HepG2 (cell line): ENCODE data around the gene C18orf63. TPM values are rescaled to one million over a fixed set of nuclear protein-coding genes. Genes with fewer than 3 reads are reported as not detected.

ENCODE experiments used
- AGO2 ChIP-seq: fragments of 200-400 bp; formaldehyde crosslinking; optimal IDR thresholded peaks from 2 replicates; pipeline ENCODE3; 2017; ENCODE audit warnings: mild to moderate bottlenecking, low read depth, low read length, moderate library complexity
- ARID4A ChIP-seq: sonication (generic); formaldehyde crosslinking; IDR thresholded peaks from 2 replicates; pipeline ENCODE4 v1.5.0; 2020; ENCODE audit warnings: mild to moderate bottlenecking, missing genetic modification reagents, borderline replicate concordance
- CEBPZ ChIP-seq: IDR thresholded peaks from 2 replicates; pipeline ENCODE4 v1.6.1; 2012; ENCODE audit warnings: low read length, improper control_type of control experiment
- EED ChIP-seq: sonication (generic); formaldehyde crosslinking; IDR thresholded peaks from 2 replicates; pipeline ENCODE4 v1.5.0; 2020; ENCODE audit warnings: mild to moderate bottlenecking, missing genetic modification reagents
- EP300 ChIP-seq, 3 experiments: sonication (generic) in 1 of 3; formaldehyde crosslinking in 1 of 3; IDR thresholded peaks; 2 replicates each; pipeline versions ENCODE4 v1.5.1 to v1.6.1; 2011 to 2020; ENCODE audit warnings: low read depth in 2 of 3, low read length in 2 of 3, borderline replicate concordance in 1 of 3, improper control_type of control experiment in 1 of 3, mild to moderate bottlenecking in 1 of 3, missing genetic modification reagents in 1 of 3, moderate library complexity in 1 of 3
- FOXA3 ChIP-seq: IDR thresholded peaks from 2 replicates; pipeline ENCODE4 v1.6.1; 2016; ENCODE audit warnings: missing genetic modification reagents, missing compliant biosample characterization
- HMG20A ChIP-seq: IDR thresholded peaks from 2 replicates; pipeline ENCODE4 v1.6.1; 2016; ENCODE audit warnings: borderline replicate concordance
- JUNB ChIP-seq: sonication (generic); formaldehyde crosslinking; IDR thresholded peaks from 2 replicates; pipeline ENCODE4 v1.8.0; 2022; ENCODE audit warnings: missing genetic modification reagents, mild to moderate bottlenecking, borderline replicate concordance
- MAX ChIP-seq: IDR thresholded peaks from 2 replicates; pipeline ENCODE4 v1.6.1; 2012; ENCODE audit warnings: inconsistent platforms
- MEIS1 ChIP-seq: sonication (generic); formaldehyde crosslinking; IDR thresholded peaks from 2 replicates; pipeline ENCODE4 v1.9.0; 2021; ENCODE audit warnings: mild to moderate bottlenecking, missing genetic modification reagents, moderate library complexity, borderline replicate concordance
- NR2F6 ChIP-seq, 2 experiments: IDR thresholded peaks; 2 replicates each; pipeline ENCODE4 v1.6.1; 2016; ENCODE audit warnings: antibody characterized with exemption in 1 of 2, mild to moderate bottlenecking in 1 of 2
- SIN3B ChIP-seq: fragments of 150-350 bp; IDR thresholded peaks from 2 replicates; pipeline ENCODE4 v1.6.1; 2014; ENCODE audit warnings: low read length
- TBX2 ChIP-seq: sonication (generic); formaldehyde crosslinking; IDR thresholded peaks from 2 replicates; pipeline ENCODE4 v1.5.0; 2020; ENCODE audit warnings: missing genetic modification reagents, mild to moderate bottlenecking, borderline replicate concordance
- ZMYM3 ChIP-seq: sonication (generic); formaldehyde crosslinking; IDR thresholded peaks from 2 replicates; pipeline ENCODE4 v1.5.1; 2020; ENCODE audit warnings: mild to moderate bottlenecking, missing genetic modification reagents
- ZNF891 ChIP-seq: sonication (generic); formaldehyde crosslinking; IDR thresholded peaks from 2 replicates; pipeline ENCODE4 v1.5.0; 2020; ENCODE audit warnings: mild to moderate bottlenecking, missing genetic modification reagents
- polyA plus RNA-seq, 8 experiments: library from polyadenylated mRNA; depleted of rRNA in 3 of 8; stranded (reverse) in 7 of 8; unstranded in 1 of 8; fragments of >200 nt; fragmentation: Illumina TruSeq in 4 of 8; extraction: Trizol in 4 of 8; gene quantifications; 2 replicates each; pipeline versions ENCODE4 v1.2.1 to v1.2.3, GENCODE V29; 2011 to 2016; ENCODE audit warnings: low read depth in 4 of 8, missing spikeins in 1 of 8, mixed read lengths in 1 of 8; ENCODE audit not compliant: insufficient read depth in 1 of 8
- total RNA-seq, 5 experiments: library from RNA; depleted of rRNA; stranded (reverse); fragments of >200 nt; fragmentation: Illumina TruSeq; extraction: Trizol; gene quantifications; 2 replicates each; pipeline ENCODE4 v1.2.3, GENCODE V29; 2016; ENCODE audit warnings: low read depth in 1 of 5
- TF ChIP-seq, protein P1 (sequence below): sonication (generic); formaldehyde crosslinking; conservative IDR thresholded peaks from 2 replicates; pipeline ENCODE4 v1.8.1; 2023; ENCODE audit warnings: missing genetic modification reagents
- TF ChIP-seq, protein P2 (sequence below): sonication (generic); formaldehyde crosslinking; IDR thresholded peaks from 2 replicates; pipeline ENCODE4 v1.9.0; 2021; ENCODE audit warnings: missing genetic modification reagents, mild to moderate bottlenecking, borderline replicate concordance

C18orf63 gene
- total and polyA plus RNA-seq, 2 of the 13 experiments (the other 11 are each of a cell fraction or from before 2014, with no cell fraction given) = 0.01 TPM; not detected in 1

GRCh38 chr18:74266161-74266560 is 49.5 kb upstream of the C18orf63 start (continued):
- no peak for TF ChIP-seq CEBPZ
- TF ChIP-seq MEIS1 (CRISPR knock-in tag) = peak; percentile 76; the same call in 1 of the 2 replicates
- TF ChIP-seq FOXA3 = peak; percentile 43; the same call in 1 of the 2 replicates
- 0 out of 2 replicates have a peak, but pooled peaks have one; percentile 40 for TF ChIP-seq MAX
- peak in 1 of 2 experiments; percentile 25; a peak in 1 of 4 replicates for TF ChIP-seq EP300 (IDR thresholded peaks at IDR 0.05; ENCODE audit: low read depth in 2 of 2, low read length in 2 of 2)
- no peak for TF ChIP-seq EP300 (CRISPR knock-in tag; IDR thresholded peaks at IDR 0.05; ENCODE audit: borderline replicate concordance)
- TF ChIP-seq, protein P1, sequence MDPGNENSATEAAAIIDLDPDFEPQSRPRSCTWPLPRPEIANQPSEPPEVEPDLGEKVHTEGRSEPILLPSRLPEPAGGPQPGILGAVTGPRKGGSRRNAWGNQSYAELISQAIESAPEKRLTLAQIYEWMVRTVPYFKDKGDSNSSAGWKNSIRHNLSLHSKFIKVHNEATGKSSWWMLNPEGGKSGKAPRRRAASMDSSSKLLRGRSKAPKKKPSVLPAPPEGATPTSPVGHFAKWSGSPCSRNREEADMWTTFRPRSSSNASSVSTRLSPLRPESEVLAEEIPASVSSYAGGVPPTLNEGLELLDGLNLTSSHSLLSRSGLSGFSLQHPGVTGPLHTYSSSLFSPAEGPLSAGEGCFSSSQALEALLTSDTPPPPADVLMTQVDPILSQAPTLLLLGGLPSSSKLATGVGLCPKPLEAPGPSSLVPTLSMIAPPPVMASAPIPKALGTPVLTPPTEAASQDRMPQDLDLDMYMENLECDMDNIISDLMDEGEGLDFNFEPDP (CRISPR knock-in tag) = no peak
- TF ChIP-seq EED (CRISPR knock-in tag) = no peak
- TF ChIP-seq ZNF891 (CRISPR knock-in tag) = no peak
- TF ChIP-seq TBX2 (CRISPR knock-in tag) = no peak
- TF ChIP-seq ZMYM3 (CRISPR knock-in tag) = peak; percentile 51; the same call in 1 of the 2 replicates
- peak; percentile 20; the same call in 1 of the 2 replicates for TF ChIP-seq HMG20A (CRISPR knock-in tag)
- TF ChIP-seq AGO2 = no peak
- TF ChIP-seq, protein P2, sequence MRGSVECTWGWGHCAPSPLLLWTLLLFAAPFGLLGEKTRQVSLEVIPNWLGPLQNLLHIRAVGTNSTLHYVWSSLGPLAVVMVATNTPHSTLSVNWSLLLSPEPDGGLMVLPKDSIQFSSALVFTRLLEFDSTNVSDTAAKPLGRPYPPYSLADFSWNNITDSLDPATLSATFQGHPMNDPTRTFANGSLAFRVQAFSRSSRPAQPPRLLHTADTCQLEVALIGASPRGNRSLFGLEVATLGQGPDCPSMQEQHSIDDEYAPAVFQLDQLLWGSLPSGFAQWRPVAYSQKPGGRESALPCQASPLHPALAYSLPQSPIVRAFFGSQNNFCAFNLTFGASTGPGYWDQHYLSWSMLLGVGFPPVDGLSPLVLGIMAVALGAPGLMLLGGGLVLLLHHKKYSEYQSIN = no peak
- peak; percentile 5; the same call in 1 of the 2 replicates for TF ChIP-seq NR2F6 (IDR thresholded peaks at IDR 0.05)
- no peak for TF ChIP-seq NR2F6 (CRISPR knock-in tag; IDR thresholded peaks at IDR 0.05)
- no peak for TF ChIP-seq JUNB (CRISPR knock-in tag)
- no peak for TF ChIP-seq SIN3B
- TF ChIP-seq ARID4A (CRISPR knock-in tag) = peak; percentile 40; the same call in 1 of the 2 replicates
